HEK293T (cell line): Measurements from ENCODE around the gene CD320.

Experiments used
- CTCF ChIA-PET: fragments of 350-600 bp; formaldehyde crosslinking; extraction: SDS; loops from one replicate; lab custom pipeline; 2021; ENCODE audit warnings: antibody characterized with exemption, inconsistent platforms; lab: Yijun Ruan, JAX
- POLR2A ChIA-PET: fragments of 350-600 bp; formaldehyde crosslinking; extraction: SDS; loops from one replicate; lab custom pipeline; 2020; ENCODE audit warnings: antibody characterized with exemption, inconsistent platforms; lab: Yijun Ruan, JAX
- DNase-seq: peaks from one replicate; pipeline ENCODE4 v3.0.0; 2012; ENCODE audit warnings: mixed read lengths; ENCODE audit errors: extremely low spot score
- ARNT ChIP-seq: fragments of 450-650 bp; IDR thresholded peaks from 2 replicates; pipeline ENCODE4 v1.6.1; 2017; ENCODE audit warnings: mild to moderate bottlenecking
- BHLHE40 ChIP-seq: fragments of 450-650 bp; IDR thresholded peaks from 2 replicates; pipeline ENCODE4 v1.6.1; 2016; ENCODE audit warnings: mild to moderate bottlenecking, moderate library complexity, borderline replicate concordance
- CTBP1 ChIP-seq: fragments of 450-650 bp; IDR thresholded peaks from 2 replicates; pipeline ENCODE4 v1.6.1; 2016; ENCODE audit warnings: borderline replicate concordance
- ELF4 ChIP-seq: fragments of 450-650 bp; IDR thresholded peaks from 2 replicates; pipeline ENCODE4 v1.6.1; 2017; ENCODE audit warnings: antibody characterized with exemption
- FOXA1 ChIP-seq: fragments of 450-650 bp; IDR thresholded peaks from 2 replicates; pipeline ENCODE4 v1.6.1; 2016; ENCODE audit warnings: mild to moderate bottlenecking
- FOXK2 ChIP-seq: fragments of 450-650 bp; IDR thresholded peaks from 2 replicates; pipeline ENCODE4 v1.6.1; 2016; ENCODE audit warnings: mild to moderate bottlenecking
- FOXM1 ChIP-seq: fragments of 450-650 bp; IDR thresholded peaks from 2 replicates; pipeline ENCODE4 v1.6.1; 2017; ENCODE audit warnings: mild to moderate bottlenecking, borderline replicate concordance
- HDGF ChIP-seq: fragments of 450-650 bp; IDR thresholded peaks from 2 replicates; pipeline ENCODE4 v1.6.1; 2017; ENCODE audit warnings: antibody characterized with exemption, borderline replicate concordance
- L3MBTL2 ChIP-seq: fragments of 450-650 bp; conservative IDR thresholded peaks from 2 replicates; pipeline ENCODE4 v1.6.1; 2016; ENCODE audit warnings: mild to moderate bottlenecking
- LEF1 ChIP-seq: fragments of 450-650 bp; IDR thresholded peaks from 2 replicates; pipeline ENCODE4 v1.6.1; 2017; ENCODE audit warnings: mild to moderate bottlenecking, borderline replicate concordance
- NFRKB ChIP-seq: fragments of 450-650 bp; IDR thresholded peaks from 2 replicates; pipeline ENCODE4 v1.6.1; 2016; ENCODE audit warnings: mild to moderate bottlenecking, moderate library complexity
- PKNOX1 ChIP-seq: fragments of 450-650 bp; IDR thresholded peaks from 2 replicates; pipeline ENCODE4 v1.6.1; 2016
- SP1 ChIP-seq: fragments of 450-650 bp; IDR thresholded peaks from 2 replicates; pipeline ENCODE4 v1.6.1; 2017
- SUZ12 ChIP-seq: fragments of 450-650 bp; IDR thresholded peaks from 2 replicates; pipeline ENCODE4 v1.6.1; 2016; ENCODE audit warnings: mild to moderate bottlenecking
- TARDBP ChIP-seq: fragments of 450-650 bp; IDR thresholded peaks from 2 replicates; pipeline ENCODE4 v1.6.1; 2016
- ZNF384 ChIP-seq: fragments of 450-650 bp; IDR thresholded peaks from 2 replicates; pipeline ENCODE4 v1.6.1; 2016

Gene CD320

GRCh38 chr19:8332976-8333766 is 25.0 kb upstream of the CD320 start:
- no peak for DNase-seq
- POLR2A ChIA-PET = interaction anchor here (1.0 to 4.4 kb wide), 2 partner anchors 11 to 193 kb away, joined by 3 to 30 read pairs; partner anchors contain the start of genes NDUFA7 and RPS28
- CTCF ChIA-PET = no interaction called here
- TF ChIP-seq SUZ12 (no peak), BHLHE40 (no peak), ARNT (no peak), L3MBTL2 (no peak), CTBP1 (no peak), HDGF (no peak), SP1 (no peak), ELF4 (no peak), PKNOX1 (no peak), LEF1 (no peak)

DNA sequence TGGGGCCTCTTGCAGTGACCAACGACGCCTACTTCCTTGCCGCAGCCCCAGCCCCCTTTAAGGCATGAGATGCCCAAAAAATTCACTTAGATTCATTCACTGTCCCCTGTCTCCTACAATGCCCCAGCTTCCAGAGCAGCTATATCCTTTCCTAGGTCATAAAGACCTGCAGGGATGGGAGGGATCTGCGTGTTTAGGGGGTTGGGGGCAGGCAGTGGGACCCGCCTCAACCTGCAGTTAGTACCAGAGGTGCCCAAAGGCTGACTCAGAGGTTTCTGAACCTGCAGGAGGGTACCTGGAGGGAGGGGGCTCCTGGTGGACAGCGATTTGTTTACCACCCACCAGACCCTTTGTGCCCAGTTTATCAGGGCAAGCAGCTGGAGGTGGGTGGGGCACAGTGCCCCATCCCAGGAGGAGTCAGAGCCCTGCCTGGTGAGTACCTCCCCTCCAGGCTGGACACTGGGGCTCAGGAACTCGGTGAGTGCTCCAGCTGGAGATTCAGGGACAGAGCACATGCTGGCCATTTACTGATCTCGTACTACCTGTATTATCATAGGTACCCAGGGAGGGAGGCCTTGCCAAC is 23.2 kb upstream of the CD320 start:
- no peak for DNase-seq
- ChIA-PET CTCF (no interaction called here), POLR2A (no interaction called here)
- TF ChIP-seq ARNT (no peak), ELF4 (no peak), NFRKB (no peak), LEF1 (no peak), FOXA1 (no peak), PKNOX1 (no peak)

DNA sequence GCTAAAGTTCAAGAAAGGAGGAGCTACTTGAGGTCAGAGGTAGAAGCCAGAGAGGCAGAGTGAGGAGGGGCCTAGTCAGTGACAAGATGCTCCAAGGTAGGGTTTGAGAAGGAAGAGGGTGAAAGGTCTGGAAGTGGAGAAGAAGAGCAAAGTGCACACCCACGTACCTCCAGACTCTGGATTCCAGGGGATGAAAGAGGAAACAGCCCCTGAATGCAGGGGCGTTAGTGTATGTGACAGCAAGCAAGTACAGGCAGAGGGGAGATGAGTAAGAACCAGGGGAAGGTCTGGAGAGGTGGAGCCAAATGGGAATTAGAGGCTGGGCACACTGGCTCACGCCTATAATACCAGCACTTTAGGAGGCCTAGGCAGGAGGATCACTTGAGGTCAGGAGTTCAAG is 21.8 kb upstream of the CD320 start:
- TF ChIP-seq FOXA1 = no peak
- no peak for TF ChIP-seq ARNT
- TF ChIP-seq TARDBP = no peak
- ChIA-PET CTCF (no interaction called here), POLR2A (no interaction called here)
- no peak for DNase-seq

- ChIA-PET POLR2A (no interaction called here), CTCF (no interaction called here)
- no peak for DNase-seq
- TF ChIP-seq SP1 (no peak), LEF1 (no peak), FOXK2 (no peak), ZNF384 (no peak), TARDBP (no peak), NFRKB (no peak), FOXM1 (no peak), FOXA1 (no peak), SUZ12 (no peak), L3MBTL2 (no peak), BHLHE40 (no peak), ARNT (no peak), PKNOX1 (no peak), HDGF (no peak), CTBP1 (no peak), ELF4 (no peak)
Measured at GRCh38 chr19:8325454-8325853, 17.3 kb upstream of the CD320 start.

DNA sequence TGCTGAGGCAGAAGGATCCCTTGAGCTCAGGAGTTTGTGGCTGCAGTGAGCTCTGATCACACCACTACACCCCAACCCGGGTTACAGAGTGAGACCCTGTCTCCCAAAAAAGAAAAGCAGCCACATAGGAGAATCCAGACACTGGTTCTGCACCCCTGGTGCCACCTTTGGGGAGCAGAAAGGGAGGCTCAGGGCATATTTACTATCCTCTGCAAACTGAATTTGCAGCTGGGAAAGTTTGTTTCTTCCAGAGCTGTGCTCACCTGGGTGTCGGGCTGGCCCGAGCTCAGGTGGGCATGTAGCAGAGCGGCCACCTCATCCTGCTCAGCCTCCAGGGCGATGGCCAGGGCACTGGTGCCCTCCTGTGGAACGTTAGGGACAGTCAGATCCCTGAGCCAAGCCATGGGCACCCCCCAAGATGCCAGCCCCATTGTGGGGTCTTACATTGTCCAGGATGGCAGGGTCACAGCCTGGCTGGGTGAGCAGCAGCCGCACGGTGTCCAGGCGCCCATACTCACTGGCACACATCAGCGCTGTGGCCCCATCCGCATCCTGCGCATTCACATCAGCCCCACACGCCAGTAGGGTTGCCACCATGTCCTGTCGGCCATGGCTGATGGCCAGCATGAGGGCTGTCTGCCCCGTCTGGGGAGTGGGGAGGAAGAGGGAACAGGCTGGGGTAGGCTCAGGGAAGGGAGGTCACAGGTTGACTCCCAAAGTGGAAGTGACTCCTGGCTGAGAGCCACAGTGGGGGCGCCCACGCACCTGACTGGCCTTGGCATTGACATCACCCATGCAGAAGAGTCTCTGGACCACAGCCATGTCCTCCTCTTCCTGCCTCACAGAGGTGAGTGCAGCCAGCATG is 16.3 kb upstream of the CD320 start:
- no peak for DNase-seq
- TF ChIP-seq ELF4 (no peak), LEF1 (no peak), HDGF (no peak)
- CTCF ChIA-PET = interaction anchor here (0.6 kb wide), 1 partner anchor 68 kb away, joined by 3 read pairs; no protein-coding TSS in a partner anchor
- POLR2A ChIA-PET = interaction anchor here (0.9 to 4.2 kb wide), 4 partner anchors 11 to 189 kb away, joined by 3 to 30 read pairs (median 3); partner anchors contain the start of genes RAB11B and ZNF414

- TF ChIP-seq TARDBP (no peak), BHLHE40 (no peak), ELF4 (no peak), CTBP1 (no peak)
- no peak for DNase-seq
- POLR2A ChIA-PET = interaction anchor here (0.9 to 4.2 kb wide), 5 partner anchors 11 to 190 kb away, joined by 3 to 30 read pairs (median 3); partner anchors contain the start of genes RAB11B and ZNF414
- CTCF ChIA-PET = interaction anchor here (0.6 kb wide), 1 partner anchor 69 kb away, joined by 3 read pairs; no protein-coding TSS in a partner anchor
Measured at GRCh38 chr19:8323781-8324185, 15.6 kb upstream of the CD320 start.
